T-helper 17 cell (primary cell): Measurements from ENCODE around the gene SYP. TPM values are rescaled to one million over a fixed set of nuclear protein-coding genes. Genes with fewer than 3 reads are reported as not detected.
A peak's percentile ranks its signal among the peaks of the same experiment; 100 is the strongest.

Experiments
- ATAC-seq: fragments of 150-1000 bp; cut with Tn5 transposase; 2 replicates; pipeline ENCODE4 v1.10.0; 2021; ENCODE audit warnings: mild to moderate bottlenecking, moderate library complexity
- DNase-seq, 3 donors: peaks; one replicate each; pipeline versions ENCODE4 v3.0.0 to v3.0.0-alpha.2; 2020 to 2021
- H3K9me3 ChIP-seq: one replicate; pipeline ENCODE4 v1.7.0; 2013; ENCODE audit warnings: low read length, mild to moderate bottlenecking; ENCODE audit not compliant: control insufficient read depth, poor library complexity, severe bottlenecking
- H3K27ac Mint-ChIP-seq: one replicate; pipeline ENCODE4 v1.8.0; 2022; ENCODE audit warnings: mild to moderate bottlenecking, moderate library complexity, mixed read lengths
- H3K27me3 Mint-ChIP-seq: one replicate; pipeline ENCODE4 v1.8.0; 2022; ENCODE audit warnings: mixed read lengths
- H3K36me3 Mint-ChIP-seq: one replicate; pipeline ENCODE4 v1.8.0; 2022; ENCODE audit warnings: low read depth, mixed read lengths
- H3K4me1 Mint-ChIP-seq: one replicate; pipeline ENCODE4 v1.8.0; 2022; ENCODE audit warnings: mild to moderate bottlenecking, mixed read lengths
- H3K4me3 Mint-ChIP-seq: one replicate; pipeline ENCODE4 v1.8.0; 2022; ENCODE audit warnings: mild to moderate bottlenecking, moderate library complexity, mixed read lengths
- total RNA-seq, 4 donors: library from RNA in 2 of 4; stranded (reverse) in 2 of 4; gene quantifications; one replicate each; pipeline ENCODE4 v1.2.3 and lab custom pipeline; 2022 to 2026

The SYP gene
- total RNA-seq, 2 donors from 2014 or later: 0.30 to 0.60 TPM

DNA sequence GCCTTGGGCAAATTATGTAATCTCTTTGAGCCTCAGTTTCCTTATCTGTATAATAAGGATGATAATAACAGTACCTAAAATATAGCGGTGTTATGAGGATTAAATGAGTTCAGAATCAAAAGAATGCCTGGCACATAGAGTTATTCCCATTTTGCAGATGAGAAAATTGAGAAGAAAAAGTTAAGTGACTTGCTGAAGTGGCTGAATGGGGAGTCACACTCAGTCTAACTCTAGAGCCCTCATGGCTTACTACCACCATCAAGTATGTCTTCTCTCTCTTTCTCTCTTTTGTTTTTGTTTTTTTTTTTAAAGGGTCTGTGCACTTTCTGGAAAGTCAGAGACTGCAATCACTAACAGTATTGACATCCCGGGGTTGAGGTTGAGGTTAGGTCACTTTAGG lies 32.5 kb upstream of the SYP start:
- Mint-ChIP-seq H3K27me3 (no peaks in the 10 kb centered on the region), H3K36me3 (no peaks in the 10 kb centered on the region), H3K4me3 (no peak overlapping the region), H3K27ac (no peak overlapping the region), H3K4me1 (peaks cover 22% of the 10 kb centered on the region)
- H3K9me3 ChIP-seq: no peaks in the 10 kb centered on the region
- no peak for DNase-seq
- no peak for ATAC-seq

GRCh38 chrX:49231333-49232000 lies 31.5 kb upstream of the SYP start:
- Mint-ChIP-seq H3K4me1 (peaks cover 13% of the 10 kb centered on the region), H3K4me3 (peak overlapping the region; percentile 72), H3K27ac (peak overlapping the region; percentile 81), H3K27me3 (no peaks in the 10 kb centered on the region), H3K36me3 (no peaks in the 10 kb centered on the region)
- ATAC-seq (no peak), DNase-seq (no peak)
- no peaks in the 10 kb centered on the region for H3K9me3 ChIP-seq

DNA sequence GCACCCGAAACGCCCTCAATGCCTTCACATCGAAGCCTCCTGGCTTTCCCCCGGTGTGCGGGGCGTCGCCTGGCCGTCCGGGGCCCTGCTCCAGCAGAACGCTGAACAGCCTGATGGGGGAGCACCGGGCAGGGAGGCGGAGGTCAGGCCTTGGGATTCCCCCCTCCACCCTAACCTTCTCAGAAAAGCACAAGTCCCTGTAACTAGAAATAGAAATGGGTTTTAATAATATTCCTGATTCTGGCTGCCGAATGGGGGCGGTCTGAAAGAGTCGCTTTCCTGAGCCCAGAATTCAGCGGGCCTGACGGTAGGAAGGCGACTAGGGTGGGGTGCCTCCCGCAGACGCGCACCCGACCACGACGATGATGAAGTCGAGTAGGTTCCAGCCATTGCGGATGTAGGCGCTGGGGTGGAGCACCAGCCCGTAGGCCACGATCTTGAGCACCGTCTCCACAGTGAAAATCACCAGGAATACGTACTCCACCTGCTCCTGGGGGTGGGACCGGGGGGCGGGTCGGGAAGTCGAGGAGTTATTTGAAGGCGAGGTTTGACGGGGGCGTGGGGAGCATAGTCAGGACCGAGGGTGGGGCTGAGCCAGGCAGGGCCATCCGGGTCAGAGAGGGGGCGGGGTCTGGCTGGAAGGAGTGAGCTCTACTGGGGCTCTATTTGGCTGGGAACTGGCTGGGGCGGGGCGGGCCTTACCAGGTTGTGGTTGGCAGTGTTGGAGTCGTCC lies 30.7 kb upstream of the SYP start:
- DNase-seq (peak; percentile 12 to 38 (median 25)), ATAC-seq (peak; percentile 79)
- peaks cover 13% of the 10 kb centered on the region for H3K4me1 Mint-ChIP-seq
- H3K27ac Mint-ChIP-seq: peak overlapping the region; percentile 81
- H3K36me3 Mint-ChIP-seq: no peaks in the 10 kb centered on the region
- peak overlapping the region; percentile 72 for H3K4me3 Mint-ChIP-seq
- no peaks in the 10 kb centered on the region for H3K9me3 ChIP-seq
- peaks cover under 1% of the 10 kb centered on the region for H3K27me3 Mint-ChIP-seq

GRCh38 chrX:49228185-49228584 lies 28.2 kb upstream of the SYP start:
- no peaks in the 10 kb centered on the region for H3K36me3 Mint-ChIP-seq
- H3K4me3 Mint-ChIP-seq: no peak overlapping the region
- H3K27me3 Mint-ChIP-seq: peaks cover 4% of the 10 kb centered on the region
- ATAC-seq (no peak), DNase-seq (no peak)
- no peak overlapping the region for H3K27ac Mint-ChIP-seq
- H3K4me1 Mint-ChIP-seq: peaks cover 10% of the 10 kb centered on the region
- no peaks in the 10 kb centered on the region for H3K9me3 ChIP-seq

DNA sequence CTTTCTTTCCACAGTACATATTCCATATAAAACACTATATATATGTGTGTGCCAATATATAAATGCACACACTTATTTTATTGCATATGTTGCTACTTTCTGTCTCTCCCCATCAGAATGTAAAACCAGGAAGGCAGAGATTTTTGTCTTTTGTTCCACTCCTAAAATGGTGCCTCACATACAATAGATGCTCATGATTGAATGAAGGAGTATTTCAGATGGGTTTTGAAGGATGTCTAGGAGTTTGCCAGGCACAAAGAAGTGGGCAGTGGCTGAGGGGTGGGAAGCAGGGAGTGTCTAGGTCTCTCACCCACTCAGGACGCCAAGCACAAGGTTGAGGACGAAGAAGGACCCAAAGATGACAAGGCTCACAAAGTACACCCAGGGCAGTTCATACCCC lies 27.7 kb upstream of the SYP start:
- no peak for ATAC-seq
- H3K27ac Mint-ChIP-seq: no peak overlapping the region

GRCh38 chrX:49226946-49227345 lies 27.0 kb upstream of the SYP start:
- no peak overlapping the region for H3K27ac Mint-ChIP-seq
- ATAC-seq (no peak), DNase-seq (no peak)
- peaks cover 4% of the 10 kb centered on the region for H3K27me3 Mint-ChIP-seq
- H3K4me1 Mint-ChIP-seq: peaks cover 9% of the 10 kb centered on the region
- H3K36me3 Mint-ChIP-seq: no peaks in the 10 kb centered on the region
- no peak overlapping the region for H3K4me3 Mint-ChIP-seq
- H3K9me3 ChIP-seq: no peaks in the 10 kb centered on the region

More for the DNA sequence above, 27.7 kb upstream of the SYP start:
- no peaks in the 10 kb centered on the region for H3K9me3 ChIP-seq
- peaks cover 8% of the 10 kb centered on the region for H3K4me1 Mint-ChIP-seq
- DNase-seq: no peak
- H3K4me3 Mint-ChIP-seq: no peak overlapping the region
- no peaks in the 10 kb centered on the region for H3K36me3 Mint-ChIP-seq
- peaks cover 4% of the 10 kb centered on the region for H3K27me3 Mint-ChIP-seq

DNA sequence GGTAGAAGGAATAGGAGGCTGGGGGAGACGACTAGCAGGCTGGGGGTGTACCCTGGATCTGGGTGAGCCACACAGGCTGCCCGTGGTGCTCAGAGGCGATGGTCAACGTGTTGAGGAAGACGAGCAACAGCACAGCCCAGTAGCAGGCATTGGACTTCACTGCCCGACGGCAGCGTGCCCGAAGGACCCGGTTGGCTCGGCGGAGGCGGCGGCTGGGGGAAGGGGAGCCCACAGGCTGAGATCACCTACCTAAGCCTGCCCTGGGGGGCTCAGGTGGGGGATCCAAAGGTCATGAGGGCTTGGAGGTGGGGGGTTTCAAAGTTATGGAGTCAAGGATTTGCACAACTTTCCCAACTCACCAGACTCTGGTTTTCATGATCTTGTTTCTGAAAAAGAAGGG lies 25.9 kb upstream of the SYP start:
- Mint-ChIP-seq H3K27me3 (peaks cover 4% of the 10 kb centered on the region), H3K36me3 (no peaks in the 10 kb centered on the region), H3K4me1 (peaks cover 6% of the 10 kb centered on the region), H3K4me3 (no peak overlapping the region), H3K27ac (peak overlapping the region; percentile 6)
- no peaks in the 10 kb centered on the region for H3K9me3 ChIP-seq
- DNase-seq: no peak
- ATAC-seq: no peak

- no peak overlapping the region for H3K27ac Mint-ChIP-seq
- H3K9me3 ChIP-seq: no peaks in the 10 kb centered on the region
- ATAC-seq (no peak), DNase-seq (no peak)
- H3K27me3 Mint-ChIP-seq: peaks cover 4% of the 10 kb centered on the region
- peaks cover 2% of the 10 kb centered on the region for H3K4me1 Mint-ChIP-seq
- no peak overlapping the region for H3K4me3 Mint-ChIP-seq
- H3K36me3 Mint-ChIP-seq: no peaks in the 10 kb centered on the region
These were observed 21.9 kb upstream of the SYP start for GRCh38 chrX:49221868-49222267.

GRCh38 chrX:49220100-49220499 lies 20.1 kb upstream of the SYP start:
- H3K27me3 Mint-ChIP-seq: no peaks in the 10 kb centered on the region
- DNase-seq (no peak), ATAC-seq (no peak)
- H3K4me1 Mint-ChIP-seq: peaks cover 2% of the 10 kb centered on the region
- H3K4me3 Mint-ChIP-seq: no peak overlapping the region
- H3K27ac Mint-ChIP-seq: no peak overlapping the region
- no peaks in the 10 kb centered on the region for H3K9me3 ChIP-seq
- no peaks in the 10 kb centered on the region for H3K36me3 Mint-ChIP-seq

DNA sequence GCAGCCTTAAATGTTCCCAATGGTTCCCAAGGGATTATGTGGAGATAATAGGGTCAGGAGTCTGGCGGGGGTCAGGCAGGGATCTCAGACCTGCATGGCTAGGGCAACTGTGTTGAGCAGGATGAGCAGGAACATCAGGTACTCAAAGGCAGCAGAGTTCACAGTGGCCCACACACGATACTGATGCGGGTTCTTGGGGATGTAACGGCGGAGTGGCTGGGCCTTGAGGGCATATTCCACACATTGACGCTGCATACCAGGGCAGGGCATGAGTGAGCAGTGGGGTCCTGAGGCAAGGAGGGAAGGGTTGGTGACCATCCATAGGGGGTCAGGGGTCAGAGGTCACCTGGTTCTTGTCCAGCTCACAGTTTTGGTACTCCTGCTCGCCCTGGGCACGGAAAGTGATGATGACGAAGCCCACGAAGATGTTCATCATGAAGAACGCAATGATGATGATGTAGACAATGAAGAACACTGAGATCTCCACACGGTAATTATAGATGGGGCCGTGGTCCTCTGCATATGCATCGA lies 15.1 kb upstream of the SYP start:
- H3K4me1 Mint-ChIP-seq: no peaks in the 10 kb centered on the region
- no peak for DNase-seq
- ATAC-seq: no peak

DNA sequence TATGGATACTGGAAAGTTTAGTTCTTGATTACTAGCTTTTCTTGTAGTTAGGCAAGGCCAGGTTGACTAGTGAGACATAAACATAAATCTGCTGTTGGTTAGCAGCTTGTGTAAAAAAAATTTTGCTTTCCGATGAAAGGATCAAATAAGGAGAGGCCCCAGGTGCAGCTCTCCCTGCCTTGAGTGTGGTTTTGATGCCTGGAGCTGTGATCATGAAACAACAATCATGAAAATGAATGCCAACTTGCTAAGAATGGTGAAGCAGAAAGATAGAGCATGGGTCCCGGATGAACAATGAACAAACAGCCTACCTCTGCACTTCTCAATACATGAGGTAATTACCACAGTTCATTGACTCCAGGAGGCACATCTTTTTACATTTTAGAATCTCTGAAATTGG lies 14.4 kb upstream of the SYP start:
- H3K9me3 ChIP-seq: no peaks in the 10 kb centered on the region
- ATAC-seq (no peak), DNase-seq (no peak)
- Mint-ChIP-seq H3K4me3 (no peak overlapping the region), H3K27me3 (peaks cover 5% of the 10 kb centered on the region), H3K36me3 (no peaks in the 10 kb centered on the region), H3K4me1 (no peaks in the 10 kb centered on the region), H3K27ac (no peak overlapping the region)

More for the DNA sequence above, 15.1 kb upstream of the SYP start:
- H3K4me3 Mint-ChIP-seq: no peak overlapping the region
- H3K36me3 Mint-ChIP-seq: no peaks in the 10 kb centered on the region
- H3K27me3 Mint-ChIP-seq: peaks cover 5% of the 10 kb centered on the region
- no peaks in the 10 kb centered on the region for H3K9me3 ChIP-seq
- no peak overlapping the region for H3K27ac Mint-ChIP-seq

GRCh38 chrX:49212861-49213260 lies 12.9 kb upstream of the SYP start:
- no peak for DNase-seq
- Mint-ChIP-seq H3K36me3 (no peaks in the 10 kb centered on the region), H3K4me3 (no peak overlapping the region)

GRCh38 chrX:49212209-49212608 lies 12.2 kb upstream of the SYP start:
- DNase-seq (no peak), ATAC-seq (no peak)
- Mint-ChIP-seq H3K27me3 (peaks cover 5% of the 10 kb centered on the region), H3K36me3 (no peaks in the 10 kb centered on the region), H3K4me1 (no peaks in the 10 kb centered on the region), H3K27ac (no peak overlapping the region), H3K4me3 (no peak overlapping the region)
- H3K9me3 ChIP-seq: no peaks in the 10 kb centered on the region

More at GRCh38 chrX:49212861-49213260, 12.9 kb upstream of the SYP start:
- no peak for ATAC-seq
- no peaks in the 10 kb centered on the region for H3K4me1 Mint-ChIP-seq
- peaks cover 5% of the 10 kb centered on the region for H3K27me3 Mint-ChIP-seq
- H3K9me3 ChIP-seq: no peaks in the 10 kb centered on the region
- H3K27ac Mint-ChIP-seq: no peak overlapping the region
